Limb (tissue), 2 donors: Measurements from ENCODE around the gene CUL4A.

Source experiments
- DNase-seq, 2 donors: peaks; one replicate each; pipeline ENCODE4 v3.0.0-alpha.2; 2016; ENCODE audit errors: extremely low spot score in 2 of 2

Gene CUL4A

DNA sequence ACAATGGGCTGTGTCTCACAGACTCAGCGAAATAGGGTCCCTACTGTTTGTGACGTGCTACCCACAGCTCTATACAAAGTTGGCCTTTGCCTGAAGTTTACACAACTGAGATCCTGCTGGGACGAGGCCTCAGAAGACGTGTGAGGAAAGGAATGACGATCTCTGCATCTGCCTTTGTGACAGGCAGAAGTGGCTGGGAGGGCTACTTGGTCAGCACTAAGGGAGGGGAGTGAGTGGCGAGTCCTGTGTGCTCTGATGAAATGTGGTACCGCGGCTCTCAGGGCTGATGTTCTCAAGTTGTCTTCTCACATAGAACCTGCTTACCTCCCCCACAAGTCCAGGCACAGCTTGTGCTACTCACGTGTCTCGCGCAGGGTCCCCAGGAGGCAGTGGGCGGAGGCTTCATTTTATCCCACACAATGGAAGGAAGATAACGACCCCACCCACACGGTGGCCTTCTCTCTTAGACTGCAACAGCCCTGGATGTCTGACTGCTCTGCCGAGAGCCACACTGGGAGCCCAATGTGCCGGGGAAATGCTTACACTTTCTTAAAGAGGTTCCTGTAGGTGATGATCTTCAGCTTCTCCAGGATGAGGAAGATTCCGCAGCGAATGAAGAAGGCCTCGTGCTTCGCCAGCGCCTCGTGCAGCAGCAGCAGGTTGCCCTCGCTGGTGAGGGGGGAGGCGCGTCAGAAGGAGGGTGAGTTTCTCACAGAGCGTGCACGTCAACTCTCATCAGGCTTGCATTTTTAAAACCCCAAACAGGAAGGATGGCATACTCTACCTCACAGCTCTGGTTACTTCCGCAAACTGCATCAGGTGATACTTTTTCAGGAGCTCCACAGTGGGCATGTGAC, 29.8 kb upstream of the CUL4A start:
- DNase-seq = no peak

DNA sequence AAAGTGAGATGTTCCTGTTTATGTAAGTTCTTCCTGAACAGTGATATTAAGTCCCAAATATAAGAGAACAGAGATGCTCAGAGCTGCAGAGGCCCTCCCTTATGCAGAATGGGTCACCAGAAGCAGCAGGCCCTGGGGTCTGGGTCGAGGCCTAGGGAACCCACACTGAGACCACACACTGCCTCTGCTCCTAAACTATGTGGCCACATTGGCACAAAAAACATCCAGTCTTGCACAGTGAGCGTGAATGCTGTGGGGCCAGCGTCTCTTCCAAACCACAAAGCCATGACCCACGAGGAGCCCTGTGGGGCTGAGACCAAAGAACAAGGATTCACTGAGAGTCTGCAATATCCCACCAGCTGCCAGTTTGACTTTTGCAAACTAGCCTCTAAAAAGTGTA, 27.4 kb upstream of the CUL4A start:
- DNase-seq = no peak

DNA sequence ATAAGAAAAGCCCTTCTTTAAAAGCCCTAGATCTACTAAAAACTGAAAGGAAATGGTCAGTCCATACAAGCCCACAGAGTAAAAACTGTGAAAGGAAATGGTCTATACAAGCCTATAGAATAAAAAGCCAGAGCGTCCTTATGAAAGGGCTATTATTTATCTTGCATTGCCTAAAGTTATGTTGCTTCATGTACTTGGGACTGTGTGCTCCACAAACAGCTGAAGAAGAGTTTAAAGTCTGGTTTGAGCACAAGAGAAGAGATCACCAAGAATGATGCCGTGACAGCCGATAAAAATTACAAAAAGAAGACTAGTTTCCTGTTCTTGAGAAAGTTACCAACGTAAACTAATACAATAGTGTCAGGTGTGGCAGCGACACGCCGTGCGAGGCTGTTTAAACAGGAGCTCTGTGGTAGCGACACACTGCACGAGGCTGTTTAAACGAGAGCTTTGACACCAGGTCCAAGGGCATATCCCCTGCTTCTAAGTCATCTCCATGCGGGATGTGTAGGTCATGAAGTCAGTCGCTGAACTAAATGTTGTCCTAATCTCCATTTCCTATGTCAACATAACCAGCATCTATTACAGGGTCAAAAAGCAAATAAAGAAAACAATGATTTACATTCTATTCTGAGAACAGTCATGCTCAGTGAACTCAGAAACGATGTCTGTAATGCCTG, 25.8 kb upstream of the CUL4A start:
- DNase-seq = no peak

DNA sequence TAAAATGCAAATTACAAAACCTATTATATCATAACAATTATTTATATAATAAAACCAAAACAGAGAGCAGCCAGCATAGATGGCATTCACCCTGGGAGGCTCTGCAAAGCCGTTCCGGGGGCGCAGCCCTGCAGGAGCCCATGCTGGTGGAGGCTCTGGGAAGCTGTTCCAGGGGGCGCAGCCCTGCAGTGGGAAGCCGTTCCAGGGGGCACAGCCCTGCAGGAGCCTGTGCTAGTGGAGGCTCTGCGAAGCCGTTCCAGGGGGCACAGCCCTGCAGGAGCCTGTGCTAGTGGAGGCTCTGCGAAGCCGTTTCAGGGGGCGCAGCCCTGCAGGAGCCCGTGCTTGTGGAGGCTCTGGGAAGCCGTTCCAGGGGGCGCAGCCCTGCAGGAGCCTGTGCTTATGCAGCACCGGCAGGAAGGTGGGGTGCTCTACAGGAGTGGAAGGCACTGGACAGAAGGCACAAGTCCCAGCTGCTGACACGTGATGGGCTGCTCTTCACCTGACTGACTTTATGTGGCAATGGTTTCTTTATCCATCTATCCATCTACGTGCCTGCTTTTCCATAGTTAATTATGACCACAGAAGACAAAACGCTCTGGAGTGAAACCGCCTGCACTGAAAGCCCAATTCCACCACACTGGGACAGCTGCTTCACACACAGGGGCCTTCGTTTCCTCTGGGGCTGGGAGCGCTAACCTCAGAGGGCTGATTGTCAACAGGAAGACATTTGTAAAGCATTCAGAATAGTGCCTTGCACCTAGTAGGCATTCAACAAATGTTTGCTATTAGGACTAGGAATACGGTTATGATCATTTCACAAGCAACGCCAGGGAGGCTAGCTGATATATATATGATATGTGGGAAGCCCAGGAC, 24.6 kb upstream of the CUL4A start:
- DNase-seq = no peak

DNA sequence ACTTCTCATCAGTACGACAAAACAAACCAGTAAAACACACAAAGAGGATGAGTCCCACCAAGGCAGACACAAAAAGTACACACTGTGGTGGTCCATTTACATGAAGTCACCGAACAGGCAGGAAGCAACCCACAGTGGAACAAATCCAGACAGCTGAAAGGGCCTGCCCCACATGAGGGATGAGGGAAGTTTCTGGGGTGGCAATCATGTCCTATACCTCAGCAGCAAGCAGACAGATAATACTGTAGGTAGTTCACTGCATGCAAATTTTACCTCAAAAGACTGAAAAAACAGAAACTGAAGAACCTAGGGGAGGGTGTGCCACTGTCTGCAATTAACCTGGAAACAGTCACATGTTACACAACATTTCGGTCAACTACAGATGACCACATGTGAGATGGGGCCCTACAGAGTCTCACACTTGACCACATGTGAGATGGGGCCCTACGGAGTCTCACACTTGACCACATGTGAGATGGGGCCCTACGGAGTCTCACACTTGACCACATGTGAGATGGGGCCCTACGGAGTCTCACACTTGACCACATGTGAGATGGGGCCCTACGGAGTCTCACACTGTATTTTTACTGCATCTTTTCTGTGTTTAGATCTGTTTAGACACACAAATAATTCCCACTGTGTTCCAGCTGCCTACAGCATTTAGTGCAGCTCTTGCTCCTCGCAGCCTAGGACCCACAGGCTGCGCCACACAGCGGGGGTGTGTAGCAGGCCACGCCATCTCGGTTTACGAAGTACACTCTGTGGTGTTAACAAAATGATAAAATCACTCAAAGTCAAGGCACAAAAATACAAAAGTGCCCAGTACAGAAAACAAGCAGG, 23.1 kb upstream of the CUL4A start:
- no peak for DNase-seq

DNA sequence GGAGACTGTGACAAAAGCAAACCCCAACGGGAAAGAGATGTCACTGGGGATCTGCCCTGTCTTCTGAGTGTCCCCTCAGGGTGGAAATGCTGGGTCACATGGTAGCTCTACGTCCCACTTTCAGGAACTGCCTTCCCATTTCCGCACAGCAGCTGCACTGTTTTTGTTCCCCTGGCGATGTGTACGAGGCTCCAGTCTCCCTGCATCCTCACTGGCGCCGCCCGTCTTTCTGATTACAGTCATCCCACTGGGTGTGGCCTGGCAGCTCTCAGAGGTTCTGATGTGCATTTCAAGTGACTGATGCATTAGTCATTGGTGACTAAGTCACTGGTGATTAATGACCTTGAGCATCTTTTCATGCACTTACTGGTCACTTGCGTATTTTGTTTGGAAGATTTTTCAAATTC, 22.1 kb upstream of the CUL4A start:
- DNase-seq = no peak

DNA sequence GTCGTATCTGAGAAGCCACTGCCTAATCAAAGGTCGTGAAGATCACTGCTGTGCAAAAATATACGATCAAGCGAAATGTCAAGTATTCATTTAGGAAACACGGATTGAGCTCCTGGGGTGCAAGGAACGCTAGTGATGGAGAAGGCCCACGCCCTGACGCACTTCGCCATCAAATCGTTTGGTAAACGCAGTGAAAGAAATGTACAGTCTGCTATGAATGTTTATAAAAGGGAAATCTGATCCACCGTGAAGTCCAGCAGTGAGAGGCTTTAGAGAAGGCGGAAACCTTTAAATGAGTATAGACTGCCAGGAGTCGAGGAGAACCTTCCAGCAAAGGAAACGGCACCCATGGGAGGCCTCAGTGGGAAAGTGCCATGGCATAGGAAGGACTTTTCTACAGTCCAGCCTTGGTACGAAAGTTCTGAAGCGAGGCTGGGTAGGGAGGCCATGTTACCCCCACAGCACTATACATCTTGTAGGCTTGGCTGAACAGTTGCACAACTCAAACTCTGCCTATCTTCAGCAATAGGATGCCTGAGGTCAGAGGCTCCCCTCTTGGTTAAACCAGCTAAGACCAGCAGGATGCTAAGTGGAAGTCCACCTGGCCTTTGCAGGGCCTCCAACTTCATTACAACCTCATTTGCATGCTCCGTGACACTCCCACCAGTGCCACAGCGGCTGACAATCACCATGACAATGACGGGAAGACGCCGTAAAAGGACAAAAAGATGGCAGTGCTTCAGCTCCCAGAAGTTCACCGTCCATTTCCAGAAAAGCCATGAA, 21.3 kb upstream of the CUL4A start:
- no peak for DNase-seq

DNA sequence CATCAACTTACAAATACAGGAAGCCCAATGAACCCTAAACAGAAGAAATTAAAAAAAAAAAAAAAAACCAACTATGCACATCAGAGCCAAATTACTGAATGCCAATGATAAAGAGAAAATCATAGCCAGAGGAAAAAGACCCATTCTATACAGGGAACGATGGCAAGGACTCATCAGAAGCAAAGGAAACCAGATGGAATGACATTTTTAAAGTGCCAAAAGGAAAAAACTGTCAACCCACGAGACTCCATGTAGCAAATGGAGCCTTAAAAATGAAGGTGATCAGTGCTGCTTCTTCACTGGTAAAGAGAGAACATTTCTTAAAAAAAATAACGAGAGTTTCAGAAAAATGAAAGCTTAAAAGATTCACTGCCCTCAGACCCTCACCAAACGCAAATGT, 19.2 kb upstream of the CUL4A start:
- DNase-seq = no peak

DNA sequence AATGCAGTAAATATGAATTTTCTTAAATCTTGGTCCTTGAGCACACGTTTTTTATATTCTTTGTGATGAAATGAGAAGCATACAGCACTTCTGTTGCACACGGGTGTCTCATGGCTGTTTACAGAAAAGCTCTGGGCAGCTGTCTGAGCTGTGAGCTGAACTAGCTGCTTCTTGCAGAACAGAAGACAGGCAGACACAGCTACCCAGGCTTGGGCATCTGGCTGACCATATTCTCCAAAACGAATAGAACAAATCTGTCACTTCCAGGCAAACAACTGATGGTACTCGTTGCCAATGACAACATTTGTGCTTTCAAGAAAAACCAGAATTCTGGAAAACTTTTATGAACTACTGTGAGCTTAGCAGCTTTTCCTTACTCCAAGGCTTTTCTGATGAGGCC, 17.1 kb upstream of the CUL4A start:
- DNase-seq = no peak

DNA sequence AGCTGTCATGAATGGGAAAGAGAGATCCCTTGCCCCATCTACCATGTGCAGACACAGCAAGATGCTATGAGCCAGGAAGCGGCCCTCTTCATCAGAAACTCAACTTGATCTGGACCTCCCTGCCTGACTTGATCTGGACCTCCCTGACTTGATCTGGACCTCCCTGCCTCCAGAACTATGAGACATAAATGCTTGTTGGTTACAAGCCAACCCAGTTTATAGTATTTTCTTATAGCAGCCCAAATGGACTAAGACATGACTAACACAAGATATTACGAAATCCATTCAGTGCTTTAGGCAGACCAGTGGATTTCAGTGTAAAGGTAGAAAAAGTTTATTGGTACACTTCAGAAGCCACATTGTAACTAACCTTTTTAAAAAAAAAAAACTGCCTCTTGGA, 16.5 kb upstream of the CUL4A start:
- no peak for DNase-seq

DNA sequence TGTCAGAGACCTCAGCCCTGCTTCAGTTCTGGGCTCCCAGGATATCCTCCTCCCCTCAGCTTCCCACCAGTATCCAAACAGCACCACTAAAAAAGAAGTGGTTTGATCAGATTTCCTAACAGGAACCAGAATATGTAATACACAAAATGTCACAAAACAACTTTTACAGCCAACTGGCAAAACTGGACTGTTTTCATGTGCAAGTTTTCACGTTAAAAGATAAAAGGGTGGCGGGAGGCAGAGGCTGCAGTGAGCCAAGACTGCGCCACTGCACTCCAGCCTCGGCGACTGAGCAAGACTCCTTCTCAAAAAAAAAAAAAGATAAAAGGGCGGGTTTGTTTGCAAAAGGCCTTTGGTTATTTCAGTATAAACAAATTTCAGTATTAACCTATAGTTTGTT, 14.1 kb upstream of the CUL4A start:
- DNase-seq = no peak

DNA sequence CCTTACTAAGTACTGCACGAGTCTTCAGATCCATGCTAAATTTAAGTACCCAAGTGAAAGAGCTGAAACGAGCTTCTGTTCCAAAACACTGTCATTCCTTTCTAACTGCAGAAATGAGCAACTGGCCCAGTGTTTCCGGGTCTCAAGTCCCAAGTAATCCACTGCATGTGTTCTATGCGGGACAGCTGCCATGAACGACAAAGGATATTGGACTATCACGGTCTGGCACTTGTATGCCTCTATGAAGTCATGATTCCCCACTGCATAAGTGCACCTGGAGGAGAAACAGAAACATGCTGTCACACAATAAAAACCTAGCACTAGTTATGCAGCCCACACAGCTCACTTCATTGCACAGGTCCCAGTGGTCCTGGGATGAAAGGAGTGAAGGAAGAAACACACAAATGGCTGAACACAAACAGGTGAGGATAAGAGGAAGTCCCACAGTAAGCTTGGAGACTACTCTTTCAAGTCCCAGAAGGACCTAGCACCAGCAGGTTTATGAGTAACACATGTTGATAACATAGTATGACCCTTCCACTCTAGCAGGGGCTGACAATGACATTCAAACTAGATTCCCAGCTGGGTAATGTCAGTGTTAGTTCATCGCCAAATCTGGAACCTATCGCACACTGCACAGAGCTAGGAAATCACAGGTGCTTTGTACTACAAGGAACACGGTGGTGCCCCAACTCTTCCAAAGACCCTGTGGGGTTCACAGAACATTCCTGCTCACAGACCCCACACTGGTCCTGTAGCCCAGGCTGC, 12.3 kb upstream of the CUL4A start:
- peak in 1 of 2 donors; percentile 1 for DNase-seq

DNA sequence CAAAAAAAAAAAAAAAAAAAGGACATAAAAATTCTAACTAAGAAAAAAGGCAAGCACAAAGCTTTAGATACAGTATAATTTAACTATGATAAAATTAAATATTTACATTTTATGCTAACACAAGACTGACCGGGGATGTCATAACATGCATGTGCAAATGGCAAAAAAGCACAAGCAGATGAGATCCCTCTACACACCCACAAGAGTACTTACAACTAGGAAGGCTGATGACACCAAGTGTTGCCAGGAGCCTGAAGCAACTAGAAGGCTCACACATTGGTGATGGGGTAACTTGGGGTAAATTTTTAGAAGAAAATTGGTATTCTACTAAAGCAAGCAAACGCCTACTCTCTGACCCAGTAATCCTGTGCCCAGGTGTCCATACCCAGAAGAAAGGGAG, 7.6 kb upstream of the CUL4A start:
- DNase-seq = no peak

DNA sequence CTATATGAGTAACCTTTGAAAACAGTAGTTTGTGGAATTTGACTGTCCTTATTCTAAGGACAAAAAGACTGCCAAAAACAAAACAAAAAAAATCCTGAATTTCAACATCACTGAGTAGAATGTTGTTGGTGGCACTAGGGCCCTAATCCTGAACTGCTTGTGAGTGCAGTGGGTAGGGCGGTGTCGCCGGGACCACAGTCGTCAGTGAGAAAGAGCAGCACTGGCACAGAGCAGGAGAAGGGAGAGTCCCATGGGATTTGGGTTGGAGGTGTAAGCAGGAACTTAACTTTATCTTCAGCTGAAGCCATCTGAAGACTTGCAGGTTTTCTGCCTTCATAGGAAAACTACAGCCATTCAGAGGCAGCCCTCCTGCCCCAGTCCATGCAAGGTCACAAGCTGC, 6.5 kb upstream of the CUL4A start:
- DNase-seq = no peak

DNA sequence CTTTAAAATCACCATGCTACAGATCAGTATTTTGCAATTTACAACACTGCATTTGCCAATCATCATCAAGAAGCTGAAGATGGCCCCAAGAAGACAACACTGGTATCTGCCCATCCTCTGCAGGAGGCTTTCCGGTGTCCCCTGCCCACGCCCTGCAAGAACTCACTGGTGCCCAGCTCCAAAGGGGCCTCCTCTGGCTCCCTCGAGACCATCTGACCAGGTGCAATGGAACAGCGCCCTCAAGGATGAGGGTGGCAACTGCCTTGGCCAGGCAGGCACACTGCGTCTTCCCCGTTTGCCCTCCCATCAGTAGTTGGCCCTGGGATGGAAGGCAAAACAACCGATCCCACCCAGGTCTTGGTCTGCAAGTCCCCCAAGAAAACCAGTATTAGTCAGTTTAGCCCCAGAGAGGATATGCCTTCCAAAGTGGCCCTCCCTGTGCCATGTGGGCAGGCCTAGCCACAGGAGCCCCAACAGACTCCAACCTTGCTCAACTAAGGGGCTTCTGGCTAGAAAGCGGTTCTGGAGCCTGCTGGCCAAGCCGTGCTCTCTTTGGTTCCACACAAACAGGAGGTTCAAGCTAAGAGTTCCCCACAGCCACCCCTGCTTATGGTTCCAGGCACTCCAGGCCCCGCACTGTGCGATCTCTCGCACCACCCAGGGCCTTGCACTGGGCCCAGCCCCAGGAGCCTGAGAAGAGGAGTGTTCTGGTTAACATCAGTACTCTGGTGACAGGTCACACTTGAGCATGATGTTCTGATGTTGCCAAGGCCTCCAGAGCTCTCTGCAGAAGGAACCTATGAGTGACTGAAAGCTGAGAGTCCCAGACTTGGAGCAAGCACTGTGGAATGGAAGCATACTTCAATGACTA, 5.7 kb upstream of the CUL4A start:
- DNase-seq = no peak

DNA sequence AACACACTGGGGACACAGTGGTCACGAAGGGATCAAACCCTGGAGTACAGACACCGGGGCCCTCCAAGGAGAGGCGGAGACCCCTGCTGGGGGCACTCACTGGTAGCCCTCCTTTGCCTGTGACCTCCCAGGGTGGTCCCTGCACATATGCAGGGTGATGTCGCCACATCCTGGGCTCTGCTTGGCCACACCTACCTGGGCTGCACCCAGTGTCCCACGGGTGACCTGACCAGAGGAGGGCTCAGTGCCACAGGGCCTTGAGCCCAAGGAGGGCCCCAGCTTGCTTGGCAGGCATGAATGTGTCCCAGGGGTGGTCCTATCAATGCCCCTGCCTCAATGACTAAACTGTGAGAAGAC, 5.1 kb upstream of the CUL4A start:
- DNase-seq = no peak

DNA sequence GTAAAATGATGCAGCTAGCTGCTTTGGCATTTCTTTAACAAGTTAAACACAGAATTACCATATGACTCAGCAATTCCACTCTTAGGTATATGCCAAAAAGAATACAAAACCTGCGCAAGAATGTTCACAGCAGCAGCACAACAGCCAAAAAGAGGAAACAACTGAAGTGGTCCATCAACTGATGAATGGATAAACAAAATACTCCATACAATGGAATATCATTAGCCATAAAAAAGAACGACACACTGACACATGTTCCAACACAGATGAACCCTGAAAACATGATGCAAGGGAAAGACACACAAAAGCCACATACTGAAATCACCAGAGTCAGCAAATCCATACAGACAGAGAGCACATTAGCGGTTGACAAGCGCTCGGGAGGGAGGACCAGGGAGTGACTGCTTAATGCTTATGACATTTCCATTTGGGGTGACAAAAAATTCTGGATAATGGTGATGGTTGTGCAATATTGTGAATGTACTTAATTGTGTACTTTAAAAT, 3.9 kb upstream of the CUL4A start:
- no peak for DNase-seq

DNA sequence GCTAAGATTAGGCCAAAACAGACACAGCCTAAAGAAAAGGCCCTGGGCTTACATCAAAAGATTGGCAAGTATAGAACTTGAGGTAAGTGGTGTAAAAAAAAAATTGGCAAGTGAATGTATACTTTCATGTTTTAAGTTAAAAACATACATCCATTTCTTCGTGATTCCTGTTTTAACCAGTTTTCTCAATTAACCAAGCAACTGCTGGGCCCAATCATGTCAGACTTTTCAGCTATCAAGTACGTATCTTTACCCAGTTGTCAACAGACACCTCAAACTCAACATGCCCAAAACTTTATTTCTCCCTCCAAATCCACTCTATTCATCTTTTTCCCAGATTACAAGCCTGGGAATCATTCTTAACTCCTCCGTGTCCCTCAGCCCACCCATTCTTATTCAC, 2.0 kb upstream of the CUL4A start:
- no peak for DNase-seq
